Measurements from ENCODE around the gene INPP5D.
"Not testable (repeated sequence)": the region's sequence is repeated elsewhere in the genome, so short reads cannot be mapped to it uniquely, and the experiment has no call there.

The INPP5D gene

DNA sequence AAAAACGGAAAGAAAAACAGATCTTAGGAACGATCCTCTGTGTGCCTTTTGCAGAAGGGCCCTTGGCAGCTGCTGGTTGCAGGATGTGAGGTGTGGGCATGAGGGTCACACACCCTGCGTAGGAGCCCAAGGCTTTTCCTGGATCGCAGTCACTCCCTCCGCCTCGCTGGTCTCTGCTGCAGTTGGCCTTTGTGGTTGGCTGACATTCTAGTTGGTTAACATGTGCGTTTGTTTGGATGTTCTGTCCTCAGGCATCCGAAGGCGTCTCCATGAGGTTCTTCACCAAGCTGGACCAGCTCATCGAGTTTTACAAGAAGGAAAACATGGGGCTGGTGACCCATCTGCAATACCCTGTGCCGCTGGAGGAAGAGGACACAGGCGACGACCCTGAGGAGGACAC, 61.7 kb downstream of the INPP5D start:
- DNase-seq, result no peak

DNA sequence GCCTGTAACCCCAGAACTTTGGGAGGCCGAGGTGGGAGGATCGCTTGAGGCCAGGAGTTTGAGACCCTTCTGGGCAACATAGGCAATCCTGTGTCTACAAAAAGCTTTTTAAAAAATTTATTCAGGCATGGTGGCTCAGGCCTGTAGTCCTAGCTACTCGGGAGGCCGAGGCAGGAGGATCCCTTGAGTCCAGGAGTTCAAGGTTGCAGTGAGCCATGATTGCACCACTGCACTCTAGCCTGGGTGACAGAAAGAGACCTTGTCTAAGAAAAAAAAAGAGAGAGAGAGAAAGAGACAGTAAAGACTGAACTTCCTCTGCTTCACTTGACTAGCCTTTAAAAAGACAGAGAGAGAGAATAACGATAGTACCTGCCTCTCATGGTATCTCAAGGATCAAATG, 62.4 kb downstream of the INPP5D start:
- no peak for DNase-seq

DNA sequence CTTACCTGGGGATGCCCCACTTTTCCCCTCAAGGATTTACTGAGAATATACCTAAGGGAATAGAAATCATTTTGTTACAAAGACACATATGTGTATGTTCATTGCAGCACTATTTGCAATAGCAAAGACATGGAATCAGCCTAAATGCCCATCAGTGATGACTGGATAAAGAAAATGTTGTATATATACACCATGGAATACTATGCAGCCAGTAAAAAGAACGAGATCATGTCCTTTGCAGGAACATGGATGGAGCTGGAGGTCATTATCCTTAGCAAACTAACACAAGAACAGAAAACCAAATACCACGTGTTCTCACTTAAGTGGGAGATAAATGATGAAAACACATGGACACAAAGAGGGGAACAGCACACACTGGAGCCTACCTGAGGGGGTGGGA, 63.4 kb downstream of the INPP5D start:
- not testable (repeated sequence) for DNase-seq

DNA sequence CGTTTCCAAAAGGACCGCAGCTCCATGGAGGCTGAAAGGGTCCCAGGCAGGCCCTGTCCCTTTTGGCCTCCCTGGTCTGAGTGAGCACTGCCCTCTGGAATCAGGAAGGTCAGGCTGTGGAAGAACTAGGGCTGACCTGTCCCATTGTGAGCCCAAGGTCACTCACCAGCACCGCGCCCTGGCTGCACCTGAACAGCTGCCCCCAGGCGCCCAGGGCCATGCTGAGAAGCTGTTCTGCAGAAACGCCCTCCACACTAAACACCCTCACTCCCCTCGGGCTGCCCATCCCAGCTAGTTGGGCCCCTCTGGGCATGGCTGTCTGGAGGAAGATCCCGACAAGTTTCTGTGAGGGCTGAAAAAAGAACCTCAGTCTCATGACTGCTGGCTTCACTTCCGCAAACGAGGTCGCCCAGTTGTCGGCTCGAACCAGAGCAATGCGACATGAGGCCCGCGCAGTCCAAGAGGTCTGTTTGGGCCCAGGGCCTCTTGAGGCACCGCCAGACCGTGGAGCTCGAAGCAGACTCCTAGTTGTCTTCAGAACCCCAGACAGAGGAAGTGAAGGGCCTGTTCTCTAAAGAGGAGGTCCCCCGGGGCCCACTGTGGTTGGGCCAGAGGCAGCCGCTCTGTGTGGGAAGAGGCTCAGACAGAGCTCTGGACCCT, 64.4 kb downstream of the INPP5D start:
- DNase-seq, result no peak

DNA sequence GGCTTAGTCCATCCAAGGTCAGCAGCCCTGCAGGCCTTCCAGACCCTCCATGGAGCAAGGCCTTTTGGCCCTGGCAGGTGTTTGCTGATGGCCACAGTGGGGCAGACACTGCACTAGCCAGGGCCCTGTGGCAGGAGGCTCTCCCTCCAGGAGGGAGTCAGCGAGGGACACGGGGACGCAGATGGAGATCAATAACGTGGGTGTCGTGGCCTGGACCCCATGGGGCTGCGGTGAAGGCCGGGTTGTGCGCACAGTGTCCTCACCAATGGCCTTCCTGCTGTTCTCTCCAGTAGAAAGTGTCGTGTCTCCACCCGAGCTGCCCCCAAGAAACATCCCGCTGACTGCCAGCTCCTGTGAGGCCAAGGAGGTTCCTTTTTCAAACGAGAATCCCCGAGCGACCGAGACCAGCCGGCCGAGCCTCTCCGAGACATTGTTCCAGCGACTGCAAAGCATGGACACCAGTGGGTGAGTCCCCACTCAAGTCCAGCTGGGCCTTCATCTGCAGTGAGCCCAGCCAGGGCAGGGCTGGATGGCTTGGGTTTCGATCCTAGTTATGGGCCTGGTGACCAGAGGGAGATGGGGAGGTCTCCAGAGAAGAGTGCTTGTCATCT, 65.4 kb downstream of the INPP5D start:
- no peak for DNase-seq

DNA sequence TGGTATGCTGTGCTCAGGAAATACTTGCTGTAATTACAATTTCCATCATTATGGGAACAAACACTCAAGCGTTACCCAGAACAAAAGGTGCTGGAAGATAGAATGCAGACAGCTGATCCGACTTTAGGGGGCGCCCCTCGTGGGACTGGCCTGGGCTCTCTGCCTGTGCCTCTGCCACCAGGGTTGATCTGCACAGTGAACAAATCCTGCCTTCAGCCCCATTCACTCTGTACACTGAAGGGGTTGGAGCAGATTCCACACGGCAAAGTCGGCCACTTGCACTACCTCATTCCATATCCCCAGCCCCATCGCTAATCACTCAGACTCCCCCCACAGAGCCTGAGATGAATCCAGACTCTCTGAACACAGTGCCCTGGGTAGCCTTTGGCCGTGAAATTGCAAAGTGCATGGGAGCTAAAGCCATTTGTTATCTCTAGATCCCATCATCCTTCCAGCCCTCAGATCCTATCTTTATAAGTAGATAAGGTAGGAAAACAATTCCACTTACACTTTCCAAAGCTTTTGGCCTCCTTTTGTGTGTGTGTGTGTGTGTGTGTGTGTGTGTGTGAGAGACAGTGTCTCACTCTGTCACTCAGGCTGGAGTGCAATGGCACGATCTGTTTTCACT, 69.3 kb downstream of the INPP5D start:
- DNase-seq, result no peak

DNA sequence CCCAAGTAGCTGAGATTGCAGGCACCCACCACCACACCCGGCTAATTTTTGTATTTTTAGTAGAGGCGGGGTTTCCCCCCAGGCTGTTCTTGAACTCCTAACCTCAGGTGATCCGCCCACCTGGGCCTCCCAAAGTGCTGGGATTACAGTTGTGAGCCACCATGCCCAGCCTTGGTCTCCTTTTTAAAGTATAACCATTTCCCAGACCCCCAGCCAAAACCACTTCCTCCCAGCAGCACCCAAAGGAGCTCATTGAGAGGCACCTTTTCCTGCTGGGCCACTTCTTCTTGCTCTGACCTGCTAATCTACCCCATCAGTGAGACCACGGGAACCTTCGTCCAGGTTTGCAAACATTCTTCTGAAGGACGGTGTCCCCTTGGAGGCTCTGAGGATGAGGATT, 69.9 kb downstream of the INPP5D start:
- DNase-seq, result no peak

DNA sequence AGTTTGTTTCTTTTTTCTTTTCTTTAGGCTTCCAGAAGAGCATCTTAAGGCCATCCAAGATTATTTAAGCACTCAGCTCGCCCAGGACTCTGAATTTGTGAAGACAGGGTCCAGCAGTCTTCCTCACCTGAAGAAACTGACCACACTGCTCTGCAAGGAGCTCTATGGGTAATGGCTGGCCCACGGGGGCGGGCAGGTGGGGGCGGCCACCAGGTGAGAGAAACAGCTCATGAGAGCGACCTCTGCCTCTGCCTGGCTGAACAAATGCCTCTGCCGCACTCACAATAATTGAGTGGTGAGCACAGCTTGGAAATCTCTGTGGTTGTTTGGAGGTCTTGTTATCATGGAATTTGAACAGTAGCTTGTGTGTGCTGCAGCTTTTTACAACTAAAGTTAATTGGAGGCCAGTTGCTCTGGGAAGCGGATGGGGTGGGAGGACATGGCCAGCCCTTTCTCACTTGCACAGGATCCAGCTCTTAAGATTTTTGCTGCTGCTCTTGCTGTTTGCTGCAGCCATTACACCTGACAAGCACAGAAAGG, 70.4 kb downstream of the INPP5D start:
- DNase-seq, result no peak

DNA sequence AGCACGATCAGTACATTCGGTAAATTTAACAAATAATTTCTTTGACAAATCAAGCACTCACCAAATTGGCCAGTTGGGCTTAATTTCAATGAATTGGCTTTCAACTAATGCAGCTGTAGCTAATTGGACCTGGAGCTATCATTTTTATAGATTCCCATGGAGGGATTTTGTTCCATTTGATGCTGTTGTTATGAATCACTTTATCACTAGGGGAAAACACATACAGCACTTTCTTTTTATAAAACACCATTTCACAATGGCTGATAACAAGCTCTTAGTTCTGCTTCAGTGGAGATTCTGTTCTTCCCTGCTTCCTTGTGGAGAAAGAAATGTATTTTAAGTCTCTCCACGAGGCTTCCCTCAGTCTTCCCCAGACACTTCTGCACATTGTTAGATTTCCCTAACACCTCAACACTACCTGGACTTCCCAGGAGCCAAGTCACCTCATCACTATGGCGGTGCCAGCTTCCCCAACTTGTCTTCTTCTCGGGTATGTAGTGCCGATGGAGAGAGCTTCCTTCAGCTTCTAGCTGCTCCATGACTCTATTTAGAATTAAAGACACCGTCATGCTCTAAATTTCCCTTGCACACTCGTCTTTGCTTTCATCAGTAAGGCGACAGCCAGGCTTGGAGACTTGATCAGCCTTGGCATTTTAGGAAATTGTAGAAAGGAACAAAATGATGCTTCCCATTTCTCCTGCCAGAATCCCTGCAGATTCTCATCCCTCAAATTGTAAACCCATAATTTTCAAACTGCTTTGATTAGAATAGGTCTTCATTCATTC, 72.0 kb downstream of the INPP5D start:
- no peak for DNase-seq

DNA sequence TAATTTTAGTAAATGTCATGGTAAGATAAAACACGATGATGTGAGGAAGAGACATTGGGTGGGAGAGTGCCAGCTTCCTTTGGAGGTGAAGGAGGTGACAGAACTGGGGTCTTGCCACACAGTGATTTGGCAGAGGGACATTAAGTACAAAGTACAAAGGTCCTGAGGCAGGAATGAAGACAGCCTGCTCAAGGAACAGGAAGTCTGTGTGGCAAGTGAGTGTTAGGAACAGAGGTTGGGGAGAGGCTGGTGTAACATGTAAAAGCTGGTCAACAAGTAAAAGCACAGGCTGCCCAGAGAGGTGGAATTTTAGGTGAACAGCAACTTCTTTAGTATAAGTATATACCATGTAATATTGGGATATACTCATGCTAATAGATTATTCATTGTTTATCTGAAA, 73.1 kb downstream of the INPP5D start:
- DNase-seq, result no peak

DNA sequence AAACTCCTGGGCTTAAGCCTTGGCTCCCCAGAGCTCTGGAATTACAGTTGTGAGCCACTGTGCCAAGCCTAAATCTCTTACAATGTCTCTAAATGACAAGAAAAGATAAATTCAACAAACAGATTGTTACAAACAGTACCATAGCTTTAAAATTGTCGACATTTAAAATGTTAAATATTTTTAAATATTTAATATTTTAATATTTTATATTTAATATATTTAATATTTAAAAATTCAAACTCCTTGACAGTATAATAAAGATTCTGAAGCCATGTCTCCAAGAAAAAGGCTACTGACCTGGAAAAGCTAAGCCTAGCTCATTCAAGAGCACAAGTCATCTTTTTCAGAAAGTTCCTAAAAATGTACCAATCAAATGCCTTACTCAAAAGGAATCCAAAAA, 75.3 kb downstream of the INPP5D start:
- DNase-seq, result no peak

DNA sequence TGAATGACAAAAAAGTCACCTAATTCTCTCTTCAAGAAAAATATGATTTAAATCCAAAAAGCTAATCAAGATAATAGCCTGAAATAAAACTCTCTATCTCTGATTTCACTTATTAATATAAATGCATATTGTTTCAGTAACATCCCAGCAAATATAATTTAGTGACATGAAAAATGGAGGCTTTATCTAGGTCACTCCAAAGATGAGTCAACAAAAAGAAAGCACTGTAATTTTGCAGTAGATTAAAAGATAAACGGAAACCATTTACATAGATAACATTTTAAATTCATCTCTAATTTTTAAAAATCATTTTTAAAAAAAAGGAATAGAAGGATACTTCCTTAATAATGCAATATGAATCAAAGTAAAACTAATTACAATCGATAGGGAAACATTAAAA, 76.9 kb downstream of the INPP5D start:
- no peak for DNase-seq

DNA sequence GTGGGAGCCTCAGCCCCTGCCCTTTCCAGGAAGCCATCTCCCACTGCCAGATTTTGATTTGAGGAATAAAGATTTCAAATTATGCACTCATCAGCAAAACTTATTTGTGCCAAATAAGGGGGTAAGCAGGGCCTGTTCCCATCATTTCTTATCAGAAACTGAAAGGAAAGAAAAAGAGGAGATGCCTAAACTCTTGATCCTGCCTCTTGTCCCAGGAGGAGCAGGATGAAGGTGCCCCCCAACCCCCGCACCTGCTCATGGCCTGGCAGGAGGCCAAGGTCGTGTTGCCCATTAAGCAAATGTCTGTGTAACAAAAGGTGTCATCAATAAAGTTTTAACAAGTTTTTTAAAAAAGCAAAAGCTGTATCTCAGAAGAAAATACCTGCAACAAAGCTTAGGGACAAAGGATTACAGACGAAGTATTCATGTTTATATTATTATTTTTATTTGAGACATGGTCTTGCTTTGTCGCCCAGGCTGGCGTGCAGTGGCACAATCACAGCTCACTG, 80.0 kb downstream of the INPP5D start:
- DNase-seq, result no peak

DNA sequence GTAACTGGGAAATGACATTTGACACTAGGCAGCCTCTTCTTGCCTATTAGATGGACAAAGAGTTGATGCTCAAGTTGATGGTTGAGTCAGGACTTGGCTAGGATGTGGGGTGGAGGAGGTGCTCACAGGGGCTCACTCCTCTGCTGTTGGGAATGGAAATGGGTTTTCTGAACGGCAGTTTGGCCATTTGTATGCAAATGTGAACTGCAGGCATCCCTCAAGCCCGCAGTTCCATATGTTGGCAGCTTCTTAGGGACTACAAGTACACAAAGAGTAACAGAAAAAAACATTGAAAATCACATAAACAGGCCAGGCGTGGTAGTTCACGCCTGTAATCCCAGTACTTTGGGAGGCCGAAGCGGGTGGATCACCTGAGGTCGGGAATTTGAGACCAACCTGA, 80.8 kb downstream of the INPP5D start:
- DNase-seq, result peak; percentile 48

DNA sequence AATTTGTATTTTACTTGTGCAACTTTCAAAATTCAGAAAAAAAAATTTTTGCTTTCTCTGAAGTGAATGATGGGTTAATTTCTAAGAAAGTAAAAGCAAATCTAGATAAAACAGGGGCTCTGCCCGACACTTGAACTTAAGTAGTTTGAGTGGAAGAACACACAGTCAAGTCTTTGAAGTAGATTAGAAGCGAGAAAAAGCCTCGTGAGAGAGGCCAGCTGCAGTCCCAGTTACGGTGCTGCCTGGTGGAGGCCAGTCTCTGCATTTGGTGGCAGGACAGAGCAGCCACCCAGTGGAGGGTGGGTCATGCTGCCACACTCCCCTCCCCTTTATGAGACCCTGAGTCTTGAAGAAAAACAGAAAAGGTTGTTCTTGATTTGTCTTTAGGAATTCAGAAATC, 81.8 kb downstream of the INPP5D start:
- no peak for DNase-seq

DNA sequence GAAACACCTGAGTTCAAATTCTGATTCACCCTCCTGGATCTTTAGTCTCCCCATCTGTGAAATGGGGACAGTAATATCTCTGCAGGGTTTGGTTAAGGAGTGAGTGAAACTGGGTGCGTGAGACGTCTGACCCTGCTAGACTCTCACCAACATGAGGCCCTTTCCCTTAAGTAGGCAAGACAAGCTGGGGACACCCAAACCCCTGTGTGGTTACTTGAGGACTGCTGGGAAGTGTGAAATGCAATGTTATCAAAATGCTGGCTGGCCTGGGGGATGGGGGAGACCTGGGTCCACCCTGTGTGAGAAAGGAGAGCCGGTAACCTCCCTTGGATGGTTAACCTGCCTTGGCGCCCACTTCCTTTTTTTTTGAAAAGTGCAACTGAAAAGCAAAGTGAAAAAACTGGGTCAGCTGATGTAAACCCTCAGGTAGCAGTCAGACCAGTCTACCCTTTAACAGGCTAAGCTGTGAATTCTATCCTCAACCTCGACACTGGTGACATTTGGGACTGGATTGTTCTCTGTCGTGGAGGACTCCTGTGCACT, 82.3 kb downstream of the INPP5D start:
- DNase-seq, result no peak

DNA sequence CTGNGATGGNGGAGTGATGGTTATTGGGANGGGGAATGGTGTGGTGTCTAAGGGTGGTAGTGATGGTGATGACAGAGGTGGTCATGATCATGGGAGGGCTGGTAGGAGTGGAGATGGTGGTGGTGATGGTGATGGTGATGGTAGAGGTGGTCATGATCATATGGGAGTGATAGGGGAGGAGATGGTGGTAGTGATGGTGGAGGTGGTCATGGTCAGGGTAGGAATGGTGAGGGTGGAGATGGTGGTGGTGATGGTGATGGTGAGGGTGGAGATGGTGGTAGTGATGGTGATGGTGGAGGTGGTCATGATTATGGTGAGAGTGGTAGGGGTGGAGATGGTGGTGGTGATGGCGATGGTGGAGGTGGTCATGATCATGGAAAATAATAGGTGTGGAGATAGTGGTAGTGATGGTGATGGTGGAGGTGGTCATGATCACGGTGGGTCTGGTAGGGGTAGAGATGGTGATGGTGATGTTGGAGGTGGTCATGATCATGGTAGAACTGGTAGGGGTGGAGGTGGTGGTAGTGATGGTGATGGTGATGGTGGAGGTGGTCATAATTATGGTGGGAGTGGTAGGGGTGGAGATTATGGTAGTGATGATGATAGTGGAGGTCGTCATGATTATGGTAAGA, 83.7 kb downstream of the INPP5D start:
- DNase-seq, result no peak

DNA sequence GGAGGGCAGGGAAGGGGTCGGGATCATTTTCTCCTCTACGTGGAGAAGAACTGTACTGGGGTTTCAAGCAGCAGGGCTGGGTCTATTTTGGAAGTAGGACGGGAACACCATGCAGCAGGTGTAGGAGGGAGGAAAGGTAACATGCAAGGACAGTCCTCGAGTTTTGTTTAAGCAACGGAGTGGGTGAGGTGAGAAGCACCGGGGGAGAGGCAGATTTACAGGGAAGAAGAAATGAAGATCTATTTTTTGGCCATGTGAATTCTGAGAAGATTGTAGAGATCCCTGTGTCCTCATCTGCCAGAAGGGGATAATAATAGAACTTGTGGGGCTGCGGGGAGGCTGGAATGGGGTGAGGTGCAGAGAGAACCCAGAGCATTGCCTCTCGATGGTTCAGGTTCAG, 85.6 kb downstream of the INPP5D start:
- DNase-seq, result no peak

DNA sequence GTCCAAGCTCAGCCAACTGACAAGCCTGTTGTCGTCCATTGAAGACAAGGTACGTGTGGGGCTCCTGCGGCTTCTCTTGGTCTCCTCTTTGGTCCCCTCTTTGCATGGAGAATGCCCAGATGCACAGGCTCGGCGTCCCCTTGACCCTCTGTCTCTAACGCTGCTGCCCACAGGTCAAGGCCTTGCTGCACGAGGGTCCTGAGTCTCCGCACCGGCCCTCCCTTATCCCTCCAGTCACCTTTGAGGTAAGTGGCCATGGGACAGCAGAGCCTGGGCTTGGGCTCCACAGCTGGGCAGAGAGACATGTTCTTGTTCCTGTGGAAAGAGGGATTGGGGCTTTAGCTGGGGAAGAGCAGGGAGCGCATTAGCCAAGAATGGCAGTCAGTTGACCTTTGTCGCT, 86.1 kb downstream of the INPP5D start:
- DNase-seq, result no peak

DNA sequence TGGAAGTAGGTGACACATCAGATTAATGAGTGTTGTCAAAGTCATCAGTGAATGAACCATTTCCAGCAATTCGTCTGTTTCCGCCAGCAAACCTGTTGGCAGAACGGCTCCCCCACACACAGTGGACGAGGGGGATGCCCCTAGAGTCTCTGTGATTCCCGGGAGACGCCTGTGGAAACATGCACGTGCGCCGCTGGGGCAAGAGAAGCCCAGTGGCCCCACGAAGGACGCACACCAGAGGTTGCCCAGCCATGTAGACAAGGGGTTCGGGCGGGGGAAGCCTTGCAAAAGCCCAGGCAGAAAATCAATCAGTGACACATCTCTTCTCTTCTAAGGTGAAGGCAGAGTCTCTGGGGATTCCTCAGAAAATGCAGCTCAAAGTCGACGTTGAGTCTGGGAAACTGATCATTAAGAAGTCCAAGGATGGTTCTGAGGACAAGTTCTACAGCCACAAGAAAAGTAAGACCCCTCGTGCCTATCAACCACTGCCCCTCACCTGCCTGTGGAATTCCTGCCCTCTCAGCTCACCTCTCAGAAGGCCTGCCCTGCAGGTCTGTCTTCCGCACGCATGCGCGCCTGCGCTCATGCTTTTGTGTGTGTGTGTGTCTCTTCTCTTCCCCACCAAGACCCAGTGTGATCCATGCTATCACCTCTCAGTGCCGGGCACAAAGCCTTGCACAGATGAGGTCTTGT, 87.1 kb downstream of the INPP5D start:
- no peak for DNase-seq

DNA sequence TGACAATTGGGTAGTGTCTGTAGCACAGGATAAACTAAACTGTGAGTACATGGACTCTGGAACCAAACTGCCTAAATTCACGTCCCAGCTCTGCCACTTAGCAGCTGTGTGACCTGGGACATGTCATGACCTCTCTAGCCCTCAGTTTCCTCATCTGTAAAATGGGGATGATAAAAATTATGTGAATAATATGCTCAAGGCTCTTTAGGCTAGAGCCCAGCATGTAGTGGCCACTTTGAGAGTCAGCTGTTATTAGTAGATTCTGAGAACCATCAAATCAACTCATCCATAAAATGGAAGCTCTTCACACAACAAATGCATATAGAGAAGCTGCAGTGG, 87.7 kb downstream of the INPP5D start:
- DNase-seq, result no peak

DNA sequence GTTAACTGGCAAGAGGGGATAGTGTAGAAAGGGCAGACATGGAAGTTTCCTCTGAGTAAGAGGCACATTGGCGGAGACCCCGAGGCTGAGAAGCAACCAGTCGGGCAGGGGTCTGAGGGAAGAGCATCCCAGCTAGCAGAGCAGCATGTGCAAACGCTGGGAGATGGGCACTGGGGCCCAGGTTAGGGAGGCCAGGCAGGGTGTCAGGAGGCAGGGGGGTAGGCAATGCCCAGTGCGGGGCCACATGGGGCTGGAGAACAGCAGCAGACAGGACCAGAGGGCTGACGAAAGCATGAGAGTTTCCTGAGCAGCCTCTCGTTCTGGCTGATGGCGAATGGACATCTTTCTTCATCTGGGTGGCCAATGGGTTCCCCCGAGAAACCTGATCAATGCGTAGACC, 88.2 kb downstream of the INPP5D start:
- no peak for DNase-seq

Measured in NCI-H526 treated with DMSO at 0.1 percent for 48 hours (cell line).